Stimulated activated CD4-positive, alpha-beta T cell treated with anti-CD3 and anti-CD28 coated beads, Interleukin-1b, Interleukin-23, amount 100 ng/mL, for 48 hours (primary cell): ENCODE data around the gene DNMT3A.

Experiments
- DNase-seq: peaks from one replicate; pipeline ENCODE4 v3.0.0-alpha.2; 2020

The DNMT3A gene

GRCh38 chr2:25303633-25304236 lies 38.0 kb downstream of the DNMT3A start:
- no peak for DNase-seq

GRCh38 chr2:25302758-25303375 lies 38.9 kb downstream of the DNMT3A start:
- no peak for DNase-seq

- peak; percentile 86 for DNase-seq
These were observed 40.0 kb downstream of the DNMT3A start for GRCh38 chr2:25301453-25302352.

DNA sequence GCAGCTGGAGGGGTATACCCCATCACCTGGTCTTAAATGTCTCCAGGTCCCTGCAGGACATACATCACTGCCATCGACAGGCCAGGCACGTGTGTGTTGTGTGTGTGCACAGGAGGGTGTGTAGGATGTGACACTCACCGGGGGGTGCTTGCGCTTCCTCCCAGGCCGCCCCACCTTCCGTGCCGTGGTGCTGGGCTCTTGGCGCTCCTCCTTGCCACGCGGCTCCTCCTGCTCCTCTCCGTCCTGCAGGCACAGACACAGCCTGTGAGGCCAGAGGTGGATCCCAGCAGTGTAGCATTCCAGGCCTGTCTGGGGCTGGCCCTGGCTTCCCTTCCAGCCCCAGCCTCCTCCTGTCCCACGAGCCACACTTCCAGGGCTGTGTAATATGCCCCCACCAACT lies 41.7 kb downstream of the DNMT3A start:
- no peak for DNase-seq

DNA sequence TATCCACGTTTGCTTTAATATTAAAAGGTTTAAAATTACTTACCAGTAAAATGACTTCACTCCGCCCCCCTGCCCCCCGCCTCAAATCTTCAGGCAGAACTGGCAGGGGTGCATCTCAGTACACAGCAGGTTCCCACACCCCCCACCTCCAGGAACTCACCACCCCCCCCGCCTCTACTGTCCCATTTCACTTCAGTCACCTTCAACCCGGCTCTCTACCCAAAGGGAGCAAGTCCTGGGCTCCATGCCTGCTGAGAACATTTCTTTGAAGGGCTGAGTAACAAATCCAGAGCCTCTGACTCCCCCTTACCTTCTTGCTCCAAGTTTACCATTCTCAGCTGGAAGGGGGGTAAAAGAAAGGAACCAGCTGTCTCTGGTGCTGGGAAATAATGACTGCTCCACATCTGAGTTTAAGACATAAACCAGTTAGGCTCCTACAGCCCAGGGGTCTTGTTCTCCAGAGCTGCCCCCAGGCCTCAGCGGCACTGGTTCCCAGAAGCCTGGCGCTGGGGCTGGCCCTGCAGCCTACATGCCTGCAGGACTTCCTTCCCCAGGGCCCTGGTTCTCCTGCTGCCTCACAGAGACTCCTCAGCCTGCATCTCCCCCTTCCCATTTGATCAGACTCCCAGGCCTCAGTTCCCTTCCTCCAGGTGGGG lies 42.8 kb downstream of the DNMT3A start:
- DNase-seq, result no peak

GRCh38 chr2:25297738-25298137 lies 44.0 kb downstream of the DNMT3A start:
- no peak for DNase-seq

- DNase-seq, result no peak
These were observed 46.1 kb downstream of the DNMT3A start for GRCh38 chr2:25295621-25296020.

DNA sequence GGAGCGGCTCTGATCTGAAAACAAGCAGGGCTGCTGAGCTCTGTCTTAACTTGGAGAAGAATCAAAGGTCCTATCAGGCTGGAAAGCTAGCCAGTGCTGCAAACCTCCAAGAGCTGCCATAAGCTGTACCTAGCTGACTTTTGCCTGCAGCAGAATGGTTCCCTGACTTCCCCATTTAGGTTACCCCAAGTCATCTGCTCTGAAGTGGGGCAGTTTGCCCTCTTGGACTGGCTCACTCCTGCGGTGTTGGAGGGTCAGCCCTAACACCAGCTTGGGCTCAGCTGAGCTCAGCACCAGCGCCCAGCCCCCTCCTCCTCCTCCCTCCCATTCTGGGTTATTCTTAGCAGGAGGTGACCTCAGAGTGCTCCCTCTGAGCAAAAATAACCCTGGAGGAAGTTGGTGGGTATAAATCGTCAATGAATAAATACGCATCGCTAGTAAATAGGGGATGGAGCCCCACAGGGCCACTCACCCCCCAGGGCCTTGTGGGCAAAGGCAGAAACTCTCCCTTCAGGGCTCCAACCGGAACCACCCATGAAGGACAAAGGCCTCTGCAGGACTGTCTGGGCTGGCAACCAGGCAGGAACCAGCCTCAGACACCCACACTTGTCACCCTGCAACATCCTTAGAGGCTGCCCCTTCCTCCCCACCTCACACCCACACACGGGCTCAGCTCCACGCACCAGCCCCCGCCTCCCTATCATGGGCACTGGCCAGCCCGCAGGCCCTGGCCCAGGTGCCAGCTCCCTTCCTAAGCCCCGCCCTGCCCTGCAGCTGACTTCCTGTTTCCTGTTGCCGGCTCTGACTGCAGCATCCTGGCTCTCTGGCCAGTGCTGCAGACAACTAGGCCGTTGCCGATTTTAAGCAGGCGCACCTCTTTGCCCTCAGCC lies 46.9 kb downstream of the DNMT3A start:
- peak; percentile 74 for DNase-seq

GRCh38 chr2:25293958-25294562 lies 47.7 kb downstream of the DNMT3A start:
- DNase-seq, result no peak

DNA sequence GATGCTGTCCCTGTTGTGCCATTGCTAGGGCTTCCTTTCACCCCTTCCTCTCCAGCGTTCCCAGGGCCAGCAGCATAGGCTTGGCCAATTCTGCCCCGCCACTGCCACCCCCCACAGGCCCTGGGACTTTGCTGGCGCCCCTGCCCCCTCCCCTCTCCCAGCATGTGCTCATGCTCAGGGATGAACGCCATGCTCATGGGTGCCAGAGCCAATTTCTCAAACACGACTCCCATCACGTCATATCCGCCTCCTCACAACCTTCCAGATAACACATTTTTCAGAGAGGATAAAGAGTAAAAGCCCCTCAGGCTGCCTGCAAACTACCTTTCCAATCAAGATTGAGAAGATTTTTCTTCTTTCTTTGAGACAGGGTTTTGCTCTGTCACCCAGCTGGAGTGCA lies 48.6 kb downstream of the DNMT3A start:
- no peak for DNase-seq

DNA sequence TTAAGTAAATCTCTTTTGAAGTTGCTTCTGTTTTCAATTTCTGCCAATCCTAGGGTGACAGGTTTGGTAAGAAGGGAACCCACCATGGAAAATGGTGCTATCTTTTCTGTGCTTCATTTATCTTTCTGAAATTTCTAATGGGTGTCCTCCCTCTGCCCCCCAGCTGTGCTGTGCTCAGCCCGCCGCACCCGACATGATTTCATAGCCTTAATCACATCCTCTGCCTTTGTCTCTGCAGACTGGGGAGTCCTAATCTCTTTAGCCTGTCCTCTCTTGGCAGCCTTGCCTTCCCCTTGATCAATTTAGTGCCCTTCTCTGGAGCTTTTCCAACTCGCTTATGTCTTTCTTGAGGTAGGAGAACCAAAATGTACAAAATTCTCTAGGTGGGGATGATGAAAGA lies 49.3 kb downstream of the DNMT3A start:
- no peak for DNase-seq

GRCh38 chr2:25290811-25291495 lies 50.8 kb downstream of the DNMT3A start:
- DNase-seq, result no peak

GRCh38 chr2:25286723-25287483 lies 54.8 kb downstream of the DNMT3A start:
- no peak for DNase-seq

GRCh38 chr2:25286025-25286400 lies 55.7 kb downstream of the DNMT3A start:
- peak; percentile 78 for DNase-seq

DNA sequence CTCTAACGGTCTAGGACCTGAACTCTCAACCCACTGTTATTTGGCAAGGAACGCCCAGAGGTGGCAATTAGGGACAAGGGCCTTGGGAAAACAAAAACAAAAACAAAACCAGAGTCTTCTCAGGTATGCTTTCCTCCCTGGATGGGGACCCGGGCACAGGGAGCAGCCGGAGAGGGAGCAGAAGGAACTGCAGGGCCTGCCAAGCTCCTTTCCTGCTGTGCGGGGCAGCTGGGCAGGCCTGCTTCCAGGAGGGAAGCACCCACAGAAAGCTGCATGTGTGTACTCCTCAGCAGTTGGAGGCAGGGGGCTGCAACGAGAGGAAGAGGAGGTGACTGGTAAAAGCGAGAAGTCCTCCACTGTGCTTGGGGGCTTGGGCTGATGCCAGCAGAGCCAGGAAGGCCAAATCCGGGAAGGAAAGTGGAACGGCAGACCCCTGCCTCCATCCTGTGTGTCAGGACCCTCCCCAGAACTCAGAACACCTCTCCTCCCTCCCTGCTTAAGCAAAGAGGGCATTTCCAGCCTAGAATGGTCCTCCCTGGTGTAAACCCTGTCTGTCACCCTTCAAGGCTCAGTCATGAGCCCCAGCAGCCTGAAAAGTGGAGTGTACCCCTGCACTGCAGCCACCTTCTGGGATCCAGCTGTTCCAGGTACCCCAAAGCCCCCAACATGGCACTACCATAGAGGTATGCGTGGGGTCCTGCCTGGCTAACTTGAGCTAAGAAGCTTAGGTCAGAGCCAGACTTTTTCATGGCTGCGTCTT lies 56.3 kb downstream of the DNMT3A start:
- no peak for DNase-seq

- DNase-seq, result no peak
These were observed 57.0 kb downstream of the DNMT3A start for GRCh38 chr2:25284756-25285155.

DNA sequence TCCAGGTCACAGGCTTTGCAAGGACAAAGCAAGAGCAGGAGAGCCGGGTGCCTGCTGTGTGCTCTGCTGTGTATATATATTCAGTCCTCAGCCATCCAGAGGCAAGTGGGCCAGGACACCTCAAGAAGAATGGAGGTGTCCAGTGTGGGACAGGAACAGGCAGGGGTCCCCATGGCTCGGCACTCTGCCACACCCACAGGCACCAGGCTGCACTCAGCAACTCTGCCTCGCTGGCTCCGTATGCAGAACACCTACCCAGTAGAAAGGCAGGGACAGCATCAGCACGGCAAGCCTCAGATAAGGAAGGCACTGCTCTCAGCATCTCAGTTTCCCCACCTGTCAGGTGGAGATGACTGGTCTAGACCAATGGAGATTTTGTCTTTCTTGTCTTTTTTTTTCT lies 57.8 kb downstream of the DNMT3A start:
- no peak for DNase-seq

DNA sequence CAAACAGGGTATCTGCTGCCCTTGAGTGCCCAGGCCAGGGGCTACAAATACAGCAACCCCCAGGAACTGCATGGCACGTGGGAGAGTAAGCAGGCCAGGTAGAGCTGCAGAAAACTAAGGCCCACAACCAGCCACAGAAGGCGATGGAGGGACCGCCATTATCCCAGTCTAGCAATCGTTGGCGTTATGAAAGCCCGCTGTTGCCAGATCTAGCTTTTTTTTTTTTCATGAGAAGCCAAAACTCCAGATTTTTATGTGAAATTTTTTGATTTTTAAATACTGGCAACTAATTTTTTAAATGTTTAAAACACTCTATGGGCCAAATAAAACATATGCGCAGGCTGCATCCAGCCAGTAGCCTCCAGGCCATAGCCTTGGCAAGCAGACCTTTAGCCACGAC lies 59.8 kb downstream of the DNMT3A start:
- no peak for DNase-seq

DNA sequence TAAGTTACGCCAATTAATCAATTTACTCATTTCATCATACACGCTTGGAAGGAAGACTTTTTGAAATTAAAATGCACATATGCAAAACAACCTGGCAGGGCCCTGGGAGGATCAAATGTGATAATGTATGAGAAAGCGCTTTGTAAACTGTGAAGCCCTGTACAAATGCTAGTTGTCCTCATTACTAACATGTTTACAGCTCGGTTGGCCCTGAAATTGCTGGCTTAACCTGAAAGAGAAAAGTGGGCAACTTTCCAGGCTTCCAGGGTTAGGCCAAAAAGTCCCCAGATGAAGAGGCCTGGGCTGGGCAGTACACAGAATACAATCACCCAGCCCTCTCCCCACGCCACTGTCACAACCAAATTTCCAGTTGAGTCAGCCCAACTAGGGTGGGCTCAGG lies 60.2 kb downstream of the DNMT3A start:
- DNase-seq, result no peak
